Forelimb muscle (tissue), 1 donor: Measurements from ENCODE around the gene SLC18B1. TPM values are rescaled to one million over a fixed set of nuclear protein-coding genes. Genes with fewer than 3 reads are reported as not detected.
"Not testable (repeated sequence)": the region's sequence is repeated elsewhere in the genome, so short reads cannot be mapped to it uniquely, and the experiment has no call there.

ENCODE experiments used
- DNase-seq: peaks from one replicate; pipeline ENCODE4 v3.0.0-alpha.2; 2013; ENCODE audit warnings: low read depth
- polyA plus RNA-seq: library from polyadenylated mRNA; unstranded; fragments of 120-200 nt; gene quantifications from one replicate; pipeline ENCODE4 v1.2.1, GENCODE V29; 2013; ENCODE audit not compliant: insufficient read length

The SLC18B1 gene
- polyA plus RNA-seq, 1 donor: 7.7 TPM

DNA sequence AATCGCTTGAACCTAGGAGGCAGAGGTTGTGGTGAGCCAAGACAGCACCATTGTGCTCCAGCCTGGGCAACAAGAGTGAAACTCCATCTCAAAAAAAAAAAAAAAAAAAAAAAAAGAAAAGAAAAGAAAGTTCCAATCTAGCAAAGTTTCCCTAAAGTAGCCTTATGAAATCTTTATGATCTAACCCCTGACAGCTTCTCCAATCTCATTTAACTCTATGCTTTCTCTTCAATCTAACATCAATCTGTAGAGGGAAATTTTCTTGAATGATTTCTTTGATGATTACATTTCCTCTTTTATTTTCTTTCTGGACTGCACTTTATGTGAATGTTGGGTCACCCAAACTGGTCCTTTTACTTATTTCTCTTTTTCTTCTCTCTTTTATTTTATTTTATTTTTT, 2.2 kb upstream of the SLC18B1 start:
- DNase-seq: no peak

- no peak for DNase-seq
These were observed 567 bp upstream of the SLC18B1 start for GRCh38 chr6:132798869-132799538.

GRCh38 chr6:132795461-132795860, 3.0 kb downstream of the SLC18B1 start:
- DNase-seq: no peak

DNA sequence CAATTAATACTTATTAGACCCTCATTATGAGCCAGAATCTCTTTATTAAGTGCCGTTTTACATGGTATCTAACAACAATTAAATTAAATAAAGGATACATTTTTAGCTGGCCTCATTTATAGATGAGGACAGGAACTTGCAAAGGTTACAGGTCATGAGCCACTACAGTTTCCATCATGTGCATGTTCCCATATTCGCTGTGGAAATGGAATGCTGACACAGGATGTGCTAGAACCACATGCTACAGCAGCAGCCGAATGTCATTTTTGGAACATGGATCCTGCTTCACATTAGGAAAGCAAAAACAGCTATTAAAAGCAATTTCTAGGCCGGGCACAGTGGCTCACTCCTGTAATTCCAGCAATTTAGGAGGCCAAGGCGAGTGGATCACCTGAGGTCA, 5.9 kb downstream of the SLC18B1 start:
- DNase-seq: no peak

GRCh38 chr6:132790450-132790849, 8.0 kb downstream of the SLC18B1 start:
- DNase-seq: no peak

- DNase-seq: no peak
These were observed 9.1 kb downstream of the SLC18B1 start for GRCh38 chr6:132789396-132789776.

- DNase-seq: no peak
These were observed 9.6 kb downstream of the SLC18B1 start for GRCh38 chr6:132788658-132789395.

DNA sequence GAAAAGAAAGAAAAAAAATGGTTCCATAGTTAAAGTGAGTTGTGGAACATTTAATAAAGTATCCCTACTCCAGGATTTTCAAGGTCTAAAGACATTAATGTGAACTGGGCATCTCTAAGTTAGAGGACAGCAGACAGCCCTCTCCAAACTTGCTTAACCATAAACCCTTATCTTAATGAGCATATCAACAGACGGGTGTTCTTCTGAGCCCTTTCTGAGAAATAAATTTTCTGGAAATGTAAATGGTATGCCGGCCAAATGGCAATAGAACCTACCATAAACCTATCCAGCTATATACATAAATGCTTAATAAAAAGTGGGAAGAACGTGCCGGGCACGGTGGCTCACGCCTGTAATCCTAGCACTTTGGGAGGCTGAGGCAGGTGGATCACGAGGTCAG, 12.5 kb downstream of the SLC18B1 start:
- DNase-seq: no peak

- no peak for DNase-seq
These were observed 17.6 kb downstream of the SLC18B1 start for GRCh38 chr6:132780770-132781371.

GRCh38 chr6:132777881-132778280, 20.6 kb downstream of the SLC18B1 start:
- not testable (repeated sequence) for DNase-seq

GRCh38 chr6:132768051-132768517, 30.4 kb downstream of the SLC18B1 start:
- no peak for DNase-seq

- DNase-seq: no peak
These were observed 32.9 kb downstream of the SLC18B1 start for GRCh38 chr6:132765560-132765959.

GRCh38 chr6:132764370-132764769, 34.1 kb downstream of the SLC18B1 start:
- DNase-seq: no peak

DNA sequence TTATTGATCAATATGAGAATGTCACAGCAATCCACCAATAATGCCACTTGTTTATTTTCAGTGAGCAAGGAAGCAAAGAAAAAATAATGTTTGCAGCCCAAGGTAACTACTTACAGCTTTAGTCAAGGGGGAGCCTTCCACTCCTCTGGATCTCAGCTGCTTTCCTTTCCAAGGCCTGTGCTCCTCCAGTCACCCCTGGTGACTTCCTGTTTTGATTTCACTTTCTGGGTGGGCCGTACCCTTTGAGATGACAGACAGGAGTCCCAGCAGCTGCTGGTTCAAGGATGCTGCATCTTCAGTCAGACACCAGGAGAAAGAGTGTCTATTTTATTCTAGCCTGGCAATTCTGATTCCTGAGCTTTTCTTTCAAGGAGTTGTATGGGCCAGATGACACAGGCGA, 35.2 kb downstream of the SLC18B1 start:
- DNase-seq: no peak

DNA sequence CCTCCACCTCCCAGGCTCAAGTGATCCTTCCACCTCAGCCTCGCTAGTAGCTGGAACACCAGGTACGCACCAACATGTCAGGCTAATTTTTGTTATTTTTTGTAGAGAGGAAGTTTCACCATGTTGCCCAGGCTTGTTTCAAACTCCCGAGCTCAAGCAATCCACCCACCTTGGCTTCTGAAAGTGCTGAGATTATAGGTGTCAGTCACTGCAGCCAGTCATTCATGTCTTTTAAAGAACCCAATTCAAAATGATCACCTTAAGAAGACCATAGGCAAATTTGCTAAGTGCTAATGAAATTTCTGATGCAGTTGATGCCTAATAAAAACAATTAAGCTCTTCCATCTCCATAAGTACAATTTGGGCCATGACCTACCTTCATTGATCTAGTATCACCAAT, 38.2 kb downstream of the SLC18B1 start:
- no peak for DNase-seq

DNA sequence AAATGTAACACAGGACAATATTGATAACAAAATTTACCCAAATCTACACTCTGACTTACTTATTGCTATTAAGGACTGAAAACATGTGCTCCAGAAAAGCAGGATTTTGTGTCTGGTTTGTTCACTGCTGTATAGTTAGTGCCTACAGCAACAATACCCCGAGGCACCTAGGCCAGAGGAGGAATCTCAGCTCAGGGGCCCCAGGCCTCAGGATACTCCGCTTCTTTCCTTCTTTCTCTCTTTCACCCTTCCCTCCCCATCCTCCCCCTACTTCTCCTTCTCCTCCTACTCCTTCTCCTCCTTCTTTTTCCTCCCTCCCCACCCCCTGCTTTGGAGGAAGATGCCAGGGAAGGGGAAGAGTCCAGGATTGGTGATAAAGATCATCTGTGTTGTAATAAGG, 39.7 kb downstream of the SLC18B1 start:
- DNase-seq: no peak

DNA sequence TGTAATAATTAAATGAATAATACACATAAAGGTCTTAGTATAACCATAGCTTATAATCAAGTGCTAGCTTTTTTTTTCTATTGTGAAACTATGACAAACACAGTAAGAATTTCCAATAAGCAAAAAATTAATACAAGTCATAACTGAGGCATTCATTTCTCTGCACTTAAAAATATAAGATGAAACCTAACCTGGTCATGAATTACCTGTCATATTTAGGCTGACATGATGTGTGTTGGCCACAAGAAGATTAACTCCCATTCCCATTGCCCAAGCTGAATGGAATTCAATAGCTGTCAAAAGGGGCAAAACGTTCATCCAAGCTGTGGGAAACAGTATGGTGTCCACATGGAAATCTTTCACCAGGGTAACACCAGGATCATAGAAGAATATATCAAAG, 46.2 kb downstream of the SLC18B1 start:
- DNase-seq: no peak

DNA sequence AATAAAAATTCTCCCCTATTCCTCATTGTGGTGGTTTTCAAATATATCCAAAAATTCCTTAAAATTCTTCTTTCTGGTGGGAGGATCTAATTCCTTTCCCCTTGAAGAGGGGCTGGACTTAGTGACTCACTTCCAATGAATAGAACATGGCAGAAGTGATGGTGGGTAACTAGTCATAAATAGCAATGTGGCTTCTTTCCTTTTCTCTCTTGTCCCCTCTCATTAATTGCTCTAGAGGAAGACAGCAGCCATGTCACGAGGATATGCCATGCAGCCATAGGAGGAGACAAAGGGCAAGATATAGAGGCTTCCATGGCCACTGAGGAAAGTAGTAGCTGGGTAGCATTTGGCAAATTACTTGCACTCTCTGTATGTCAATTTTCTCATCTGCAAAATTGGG, 46.6 kb downstream of the SLC18B1 start:
- DNase-seq: no peak

DNA sequence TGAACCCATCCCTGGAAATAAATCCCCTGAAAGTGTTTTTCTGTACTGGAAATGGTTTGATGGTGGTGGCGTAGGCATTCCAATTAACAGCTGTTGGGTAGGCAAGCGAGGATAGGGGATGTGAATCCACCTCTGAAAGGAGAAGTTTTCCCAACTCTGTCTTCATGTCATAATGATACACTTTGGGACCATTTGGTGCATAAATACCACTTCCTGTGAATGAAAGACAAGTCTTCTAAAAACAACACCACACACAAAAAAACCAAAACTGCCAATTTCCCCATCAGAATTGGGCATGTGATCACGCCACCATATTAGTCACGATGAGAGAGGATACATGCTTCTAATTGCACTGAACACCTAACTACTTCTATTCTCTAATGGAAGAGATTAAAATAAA, 47.1 kb downstream of the SLC18B1 start:
- no peak for DNase-seq

- no peak for DNase-seq
These were observed 47.8 kb downstream of the SLC18B1 start for GRCh38 chr6:132750455-132751248.

GRCh38 chr6:132749111-132749510, 49.3 kb downstream of the SLC18B1 start:
- no peak for DNase-seq

- DNase-seq: no peak
These were observed 50.0 kb downstream of the SLC18B1 start for GRCh38 chr6:132748446-132748845.
